Liver (tissue), 9 donors: ENCODE measurements around the gene FAM151B. TPM values are rescaled to one million over a fixed set of nuclear protein-coding genes. Genes with fewer than 3 reads are reported as not detected.

Experiments
- DNase-seq: peaks from one replicate; pipeline ENCODE4 v3.0.0-alpha.2; 2017; ENCODE audit warnings: low spot score
- H3K27ac ChIP-seq, 2 donors: one replicate each; pipeline ENCODE4 v1.7.0; 2013; ENCODE audit warnings: inconsistent platforms in 2 of 2, low read length in 2 of 2, control low read depth in 1 of 2, low read depth in 1 of 2, mild to moderate bottlenecking in 1 of 2
- H3K27me3 ChIP-seq, 4 donors: one replicate each; pipeline versions ENCODE4 v1.6.1 to v1.7.0; 2013; ENCODE audit warnings: low read length in 3 of 4, inconsistent platforms in 1 of 4, mild to moderate bottlenecking in 1 of 4, moderate library complexity in 1 of 4; ENCODE audit not compliant: control insufficient read depth in 4 of 4, insufficient read depth in 4 of 4
- H3K36me3 ChIP-seq, 4 donors: one replicate each; pipeline versions ENCODE4 v1.6.1 to v1.7.0; 2013; ENCODE audit warnings: low read length in 3 of 4, mild to moderate bottlenecking in 3 of 4, low read depth in 1 of 4, moderate library complexity in 1 of 4; ENCODE audit not compliant: control insufficient read depth in 4 of 4, insufficient read depth in 3 of 4
- H3K4me1 ChIP-seq, 4 donors: one replicate each; pipeline versions ENCODE4 v1.6.1 to v1.7.0; 2013; ENCODE audit warnings: low read length in 3 of 4, mild to moderate bottlenecking in 3 of 4, moderate library complexity in 1 of 4; ENCODE audit not compliant: control insufficient read depth in 4 of 4, insufficient read depth in 4 of 4
- H3K4me3 ChIP-seq, 3 donors: one replicate each; pipeline versions ENCODE4 v1.6.1 to v1.7.0; 2013; ENCODE audit warnings: low read length in 3 of 3, control low read depth in 1 of 3, low read depth in 1 of 3, mild to moderate bottlenecking in 1 of 3
- H3K9ac ChIP-seq, 2 donors: one replicate each; pipeline ENCODE4 v1.7.0; 2013; ENCODE audit warnings: low read length in 2 of 2, mild to moderate bottlenecking in 2 of 2, moderate library complexity in 2 of 2, control low read depth in 1 of 2, low read depth in 1 of 2
- H3K9me3 ChIP-seq, 4 donors: one replicate each; pipeline versions ENCODE4 v1.6.1 to v1.7.0; 2013; ENCODE audit warnings: low read length in 3 of 4; ENCODE audit not compliant: control insufficient read depth in 4 of 4
- ATF3 ChIP-seq: IDR thresholded peaks from 2 replicates; pipeline ENCODE4 v1.6.1; 2016; ENCODE audit warnings: antibody characterized with exemption
- CTCF ChIP-seq: fragments of 150-350 bp; IDR thresholded peaks from 2 replicates; pipeline ENCODE4 v1.5.1; 2017; ENCODE audit warnings: improper control_type of control experiment, low read depth, low read length; ENCODE audit not compliant: missing input control
- EGR1 ChIP-seq, 2 donors: IDR thresholded peaks; 2 replicates each; pipeline ENCODE4 v1.6.1; 2016 to 2018; ENCODE audit warnings: antibody characterized with exemption in 2 of 2, low read depth in 2 of 2
- FOXA1 ChIP-seq: IDR thresholded peaks from 2 replicates; pipeline ENCODE4 v1.6.1; 2016; ENCODE audit warnings: antibody characterized with exemption
- FOXA2 ChIP-seq: IDR thresholded peaks from 2 replicates; pipeline ENCODE4 v1.6.1; 2016; ENCODE audit warnings: antibody characterized with exemption
- GABPA ChIP-seq, 2 donors: IDR thresholded peaks in 1 of 2; conservative IDR thresholded peaks in 1 of 2; 2 replicates each; pipeline ENCODE4 v1.6.1; 2016; ENCODE audit warnings: antibody characterized with exemption in 2 of 2, mild to moderate bottlenecking in 1 of 2, moderate library complexity in 1 of 2
- HNF4A ChIP-seq, 2 donors: conservative IDR thresholded peaks; 2 replicates each; pipeline ENCODE4 v1.6.1; 2016; ENCODE audit warnings: antibody characterized with exemption in 2 of 2, mild to moderate bottlenecking in 2 of 2
- HNF4G ChIP-seq: IDR thresholded peaks from 2 replicates; pipeline ENCODE4 v1.6.1; 2016; ENCODE audit warnings: antibody characterized with exemption
- JUND ChIP-seq, 2 donors: IDR thresholded peaks; 2 replicates each; pipeline ENCODE4 v1.6.1; 2016; ENCODE audit warnings: antibody characterized with exemption in 2 of 2
- NR2F2 ChIP-seq: IDR thresholded peaks from 2 replicates; pipeline ENCODE4 v1.6.1; 2016; ENCODE audit warnings: antibody characterized with exemption
- RAD21 ChIP-seq, 2 donors: IDR thresholded peaks; 2 replicates each; pipeline ENCODE4 v1.6.1; 2016; ENCODE audit warnings: antibody characterized with exemption in 2 of 2, mild to moderate bottlenecking in 2 of 2
- REST ChIP-seq: IDR thresholded peaks from 2 replicates; pipeline ENCODE4 v1.6.1; 2016; ENCODE audit warnings: antibody characterized with exemption, mild to moderate bottlenecking
- RXRA ChIP-seq, 2 donors: IDR thresholded peaks; 2 replicates each; pipeline ENCODE4 v1.6.1; 2017 to 2018; ENCODE audit warnings: antibody characterized with exemption in 2 of 2, mild to moderate bottlenecking in 1 of 2
- SP1 ChIP-seq: IDR thresholded peaks from 2 replicates; pipeline ENCODE4 v1.6.1; 2018; ENCODE audit warnings: antibody characterized with exemption, mild to moderate bottlenecking
- TAF1 ChIP-seq: conservative IDR thresholded peaks from 2 replicates; pipeline ENCODE4 v1.6.1; 2016; ENCODE audit warnings: antibody characterized with exemption, mild to moderate bottlenecking
- YY1 ChIP-seq: IDR thresholded peaks from 2 replicates; pipeline ENCODE4 v1.6.1; 2016; ENCODE audit warnings: antibody characterized with exemption, mild to moderate bottlenecking
- ZBTB33 ChIP-seq: IDR thresholded peaks from 2 replicates; pipeline ENCODE4 v1.6.1; 2016; ENCODE audit warnings: antibody characterized with exemption
- WGBS: extraction: QIAGEN DNeasy Blood & Tissue Kit; methylation state at CpG from one replicate; pipeline ENCODE4 v1.1.7; 2013; 5-methylcytosine and 5-hydroxymethylcytosine counted together
- polyA plus RNA-seq, 2 donors: library from polyadenylated mRNA; stranded (reverse) in 1 of 2; unstranded in 1 of 2; fragments of 200-250 nt in 1 of 2; fragments of >200 nt in 1 of 2; fragmentation: Nextera tagmentation in 1 of 2; extraction: Ambion mirVana in 1 of 2; gene quantifications; one replicate each; pipeline versions ENCODE4 v1.2.1 to v1.2.3, GENCODE V29; 2013 to 2015
- total RNA-seq, 2 donors: library from RNA; depleted of rRNA; stranded (reverse); fragments of >200 nt; gene quantifications; one replicate each; pipeline ENCODE4 v1.2.3, GENCODE V29; 2014
- TF ChIP-seq, protein P1 (sequence below): IDR thresholded peaks from 2 replicates; pipeline ENCODE4 v1.6.1; 2016; ENCODE audit warnings: antibody characterized with exemption
- donor health status: healthy.
- donor health status: healthy.
- donor health status: healthy.
- donor health status: healthy.
- donor health status: healthy.

FAM151B gene
- total and polyA plus RNA-seq, 4 donors, result 0.43 to 3.0 (median 1.3) TPM

GRCh38 chr5:80555099-80555498 is 67.2 kb downstream of the FAM151B start:
- H3K4me3 ChIP-seq, result no peak overlapping the region
- peaks cover 0 to 6% (median 2%) of the 10 kb centered on the region in 4 donors for H3K4me1 ChIP-seq
- no peak for DNase-seq
- no peak overlapping the region for H3K9ac ChIP-seq
- TF ChIP-seq RAD21 (IDR thresholded peaks at IDR 0.05) (peak in 1 of 2 donors; percentile 26), JUND (IDR thresholded peaks at IDR 0.05) (no peak), ZBTB33 (no peak), FOXA1 (no peak), SP1 (peak; percentile 12), HNF4A (conservative IDR thresholded peaks at IDR 0.05) (peak; percentile 71 to 87), CTCF (no peak), FOXA2 (no peak), EGR1 (IDR thresholded peaks at IDR 0.05; ENCODE audit: low read depth in 2 of 2) (no peak), ATF3 (no peak), RXRA (IDR thresholded peaks at IDR 0.05) (peak in 1 of 2 donors; percentile 17), GABPA (IDR thresholded peaks at IDR 0.05 in 1 of 2, conservative IDR thresholded peaks at IDR 0.05 in 1 of 2) (no peak), NR2F2 (no peak), TAF1 (no peak), REST (no peak), YY1 (no peak), HNF4G (peak; percentile 38)
- TF ChIP-seq, protein P1, sequence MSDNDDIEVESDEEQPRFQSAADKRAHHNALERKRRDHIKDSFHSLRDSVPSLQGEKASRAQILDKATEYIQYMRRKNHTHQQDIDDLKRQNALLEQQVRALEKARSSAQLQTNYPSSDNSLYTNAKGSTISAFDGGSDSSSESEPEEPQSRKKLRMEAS, result no peak
- no peaks in the 10 kb centered on the region for H3K27me3 ChIP-seq
- no peaks in the 10 kb centered on the region for H3K9me3 ChIP-seq
- no peak overlapping the region for H3K27ac ChIP-seq
- WGBS, result 49% methylated on average over 4 of the region's 4 CpGs
- H3K36me3 ChIP-seq, result no peaks in the 10 kb centered on the region
